ENCODE data around the gene SPRR2E.
"Not testable (repeated sequence)": the region's sequence is repeated elsewhere in the genome, so short reads cannot be mapped to it uniquely, and the experiment has no call there.

The SPRR2E gene

DNA sequence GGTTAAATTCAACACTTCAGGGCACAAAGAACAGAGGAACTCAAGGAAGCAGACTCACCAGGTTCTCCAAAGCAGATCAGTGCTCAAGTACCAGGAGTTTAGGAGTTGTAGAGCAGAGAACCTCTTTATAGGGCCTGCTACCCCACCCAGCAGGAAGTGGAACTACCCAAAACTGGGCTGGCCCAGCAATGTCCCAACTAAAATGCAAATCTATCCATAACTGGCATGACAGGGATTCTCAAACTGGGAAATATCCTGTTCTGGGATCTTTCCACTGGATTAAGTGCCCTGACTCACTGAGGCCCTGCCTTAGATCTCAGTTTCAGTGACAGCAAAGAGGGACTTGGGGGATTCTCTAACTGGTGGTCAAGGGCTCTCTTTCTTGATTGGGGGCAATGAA, at the start of gene SPRR2E:
Gene SPRR2E (minus strand): TSS at position 101 of the 400 bp plus-strand sequence. CDS start 775 bp downstream, outside the sequence.
- DNase-seq, result no peak

- DNase-seq, result no peak
Observed at GRCh38 chr1:153141377-153141776, 47.1 kb upstream of the SPRR2E start.

GRCh38 chr1:153140484-153140883, 46.2 kb upstream of the SPRR2E start:
- DNase-seq, result no peak

DNA sequence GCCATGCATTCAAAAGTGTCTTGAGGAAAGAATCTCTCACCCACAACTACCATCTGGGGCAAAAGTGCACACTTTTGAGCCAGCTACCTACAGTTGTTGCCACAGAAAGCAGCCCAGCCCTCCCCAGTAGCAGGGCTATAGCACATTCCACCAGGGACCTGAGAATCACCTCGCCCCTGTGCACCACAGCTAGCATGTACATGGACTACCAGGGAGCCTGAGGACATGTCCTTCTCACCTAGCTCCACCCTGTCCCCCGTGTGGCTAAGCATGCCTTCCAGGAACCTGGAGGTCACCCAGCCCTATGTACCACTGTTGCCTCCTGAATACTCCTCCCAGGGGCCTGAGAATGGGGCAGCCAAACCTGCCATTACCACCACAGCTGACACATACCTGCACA, 39.4 kb upstream of the SPRR2E start:
- no peak for DNase-seq

GRCh38 chr1:153133267-153133666, 38.9 kb upstream of the SPRR2E start:
- no peak for DNase-seq

- not testable (repeated sequence) for DNase-seq
Observed at GRCh38 chr1:153128688-153129087, 34.4 kb upstream of the SPRR2E start.

DNA sequence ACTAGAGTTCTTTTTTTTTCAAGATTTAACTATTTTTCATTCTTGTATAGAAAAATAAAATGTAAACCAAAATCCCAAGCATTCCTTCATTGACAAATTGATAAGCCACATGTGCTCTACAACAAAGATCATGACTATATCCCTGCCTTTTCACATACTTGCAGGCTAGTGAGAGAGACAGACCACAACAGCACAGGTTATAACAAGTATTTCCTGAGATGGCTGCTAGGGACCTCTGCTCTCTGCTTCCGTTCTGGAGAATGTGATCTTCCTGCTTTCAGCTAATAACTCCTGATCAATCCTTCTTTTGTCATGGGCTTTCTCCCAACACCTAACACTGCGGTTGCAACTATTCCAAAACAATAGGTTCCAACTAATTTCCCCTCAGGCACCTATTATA, 33.0 kb upstream of the SPRR2E start:
- no peak for DNase-seq

- no peak for DNase-seq
Observed at GRCh38 chr1:153125536-153125935, 31.2 kb upstream of the SPRR2E start.

DNA sequence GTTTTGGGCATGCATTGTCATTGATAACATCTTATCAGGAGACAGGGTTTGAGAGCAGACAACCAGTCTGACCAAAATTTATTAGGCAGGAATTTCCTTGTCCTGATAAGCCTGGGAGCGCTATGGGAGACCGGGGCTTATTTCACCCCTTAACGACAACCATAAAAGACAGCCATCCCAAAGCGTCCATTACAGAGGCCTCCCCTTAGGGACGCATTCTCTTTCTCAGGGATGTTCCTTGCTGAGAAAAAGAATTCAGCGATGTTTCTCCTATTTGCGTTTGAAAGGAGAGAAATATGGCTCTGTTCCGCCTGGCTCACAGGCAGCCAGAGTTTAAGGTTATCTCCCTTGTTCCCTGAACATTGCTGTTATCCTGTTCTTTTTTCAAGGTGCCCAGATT, 29.5 kb upstream of the SPRR2E start:
- DNase-seq, result not testable (repeated sequence)

DNA sequence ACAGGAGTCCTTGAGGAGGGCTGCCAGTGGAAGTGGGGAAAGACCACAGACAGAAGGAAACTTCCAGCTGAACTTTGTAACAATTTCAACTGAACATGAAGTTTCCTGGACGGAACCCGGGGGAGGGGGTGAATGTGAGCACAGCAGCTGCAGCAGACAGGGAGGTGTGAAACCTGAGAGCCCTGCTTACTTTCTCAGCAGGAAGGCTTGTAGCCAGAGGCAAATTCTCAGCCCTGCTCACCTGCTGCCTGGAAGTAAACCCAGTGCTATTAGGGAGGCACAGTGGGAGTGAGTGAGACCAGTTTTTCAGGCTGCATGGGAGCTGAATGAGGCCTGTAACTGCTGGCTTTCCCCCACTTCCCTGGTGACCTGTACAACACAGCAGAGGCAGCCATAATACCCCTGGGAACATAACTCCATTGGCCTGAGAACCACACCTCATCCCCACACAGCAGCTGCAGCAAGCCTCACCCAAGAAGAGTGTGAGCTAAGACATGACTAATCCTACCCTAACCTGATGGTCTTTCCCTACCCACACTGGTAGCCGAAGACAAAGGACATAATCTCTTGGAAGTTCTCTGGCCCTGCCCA, 28.6 kb upstream of the SPRR2E start:
- DNase-seq, result peak; percentile 29

DNA sequence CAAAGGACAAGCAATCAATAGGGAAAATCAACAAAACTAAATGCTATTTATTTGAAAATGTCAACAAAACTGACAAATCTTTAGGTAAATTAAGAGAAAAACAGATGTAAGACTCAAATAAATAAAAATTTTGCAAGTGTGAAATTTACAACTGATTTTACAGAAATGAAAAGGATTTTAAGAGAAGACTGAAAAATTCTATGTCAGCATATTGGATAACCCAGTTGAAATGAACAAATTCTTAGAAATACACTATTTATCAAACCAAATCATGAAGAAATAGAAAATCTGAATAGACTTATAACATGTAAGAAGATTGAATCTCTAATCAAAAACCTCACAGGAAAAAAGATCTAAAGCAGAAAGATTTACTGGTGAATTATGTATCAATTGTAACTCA, 26.6 kb upstream of the SPRR2E start:
- no peak for DNase-seq

DNA sequence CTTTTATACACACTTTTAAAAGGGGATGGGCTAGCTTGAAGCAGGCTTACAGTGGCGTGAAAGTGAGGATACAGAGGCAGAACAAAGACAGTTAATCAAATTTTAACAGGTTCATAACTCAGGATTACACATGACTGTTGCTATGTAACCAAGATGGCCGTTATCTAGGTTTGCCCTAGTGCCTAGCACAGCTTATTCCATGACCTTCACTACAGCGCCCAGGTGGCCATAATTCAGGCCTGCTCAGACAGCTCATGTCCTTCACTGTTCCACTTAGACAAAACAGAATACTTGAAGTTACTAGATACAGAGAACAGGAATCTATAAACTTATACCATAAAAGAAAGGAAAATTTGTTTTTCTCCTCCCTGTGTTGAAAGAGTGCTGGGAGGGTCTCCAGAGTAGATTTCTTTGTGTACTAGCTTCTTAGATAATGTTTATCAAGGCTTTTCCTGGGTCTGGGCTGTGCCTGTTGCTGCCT, 25.2 kb upstream of the SPRR2E start:
- DNase-seq, result no peak

- DNase-seq, result not testable (repeated sequence)
Observed at GRCh38 chr1:153115264-153115663, 20.9 kb upstream of the SPRR2E start.

DNA sequence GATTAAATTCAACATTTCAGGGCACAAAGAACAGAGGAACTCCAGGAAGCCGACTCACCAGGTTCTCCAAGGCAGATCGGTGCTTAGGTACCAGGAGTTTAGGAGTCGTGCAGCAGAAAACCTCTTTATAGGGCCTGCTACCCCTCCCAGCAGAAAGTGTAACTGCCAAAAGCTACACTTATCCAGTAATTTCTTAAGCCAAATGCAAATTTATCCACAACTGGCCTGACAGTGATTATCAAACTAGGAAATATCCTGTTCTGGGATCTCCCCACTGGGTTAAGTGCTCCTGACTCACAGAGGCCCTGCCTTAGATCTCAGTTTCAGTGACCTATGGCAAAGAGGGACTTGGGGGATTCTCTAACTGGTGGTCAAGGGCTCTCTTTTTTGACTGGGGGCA, 19.1 kb upstream of the SPRR2E start, which contains the start of gene SPRR2F:
Gene SPRR2F (minus strand): TSS at position 101 of the 400 bp plus-strand sequence. CDS start 783 bp downstream, outside the sequence.
- DNase-seq, result no peak

- not testable (repeated sequence) for DNase-seq
Observed at GRCh38 chr1:153112454-153112853, 18.1 kb upstream of the SPRR2E start.

DNA sequence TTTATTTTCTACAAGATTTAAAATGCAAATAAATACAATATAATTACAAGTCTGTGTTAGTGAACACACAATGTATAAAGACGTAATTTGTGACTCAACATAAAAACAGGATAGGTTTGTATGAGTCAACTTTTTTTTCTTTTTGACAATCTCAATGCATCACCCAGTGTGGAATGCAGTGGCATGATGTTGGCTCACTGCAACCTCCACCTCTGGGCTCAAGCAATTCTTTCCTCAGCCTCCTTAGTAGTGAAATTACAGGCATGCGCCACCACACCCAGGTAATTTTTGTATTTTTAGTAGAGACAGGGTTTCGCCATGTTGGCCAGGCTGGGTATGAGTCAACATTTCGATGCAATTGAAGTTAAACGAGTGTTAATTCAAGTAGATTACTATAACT, 5.9 kb upstream of the SPRR2E start:
- DNase-seq, result no peak

DNA sequence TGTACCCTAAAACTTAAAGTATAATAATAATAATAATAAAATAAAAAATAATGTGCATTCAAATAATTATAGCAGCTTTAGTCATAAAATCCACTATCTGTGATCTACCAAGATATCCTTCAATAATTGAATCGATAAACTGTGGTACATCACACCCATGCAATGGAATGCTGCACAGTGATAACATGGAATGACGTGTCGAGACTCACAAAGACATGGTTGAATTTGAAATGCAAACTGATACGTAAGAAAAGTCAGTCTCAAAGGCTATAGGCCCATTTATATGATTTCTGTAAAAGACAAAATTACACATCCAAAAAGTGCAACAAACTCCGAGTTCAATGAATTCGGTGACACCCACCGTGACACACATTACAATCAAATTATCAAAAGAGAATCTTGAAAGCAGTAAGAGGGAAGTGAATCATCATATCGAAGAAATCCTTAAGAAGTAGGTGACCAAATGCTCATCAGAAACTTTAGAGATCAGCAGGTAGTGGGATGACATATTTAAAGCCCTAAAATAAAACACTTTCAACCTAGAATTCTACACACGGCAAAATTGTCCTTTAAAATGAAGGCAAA, 5.2 kb upstream of the SPRR2E start:
- no peak for DNase-seq

- DNase-seq, result no peak
Observed at GRCh38 chr1:153095764-153096163, 1.4 kb upstream of the SPRR2E start.

DNA sequence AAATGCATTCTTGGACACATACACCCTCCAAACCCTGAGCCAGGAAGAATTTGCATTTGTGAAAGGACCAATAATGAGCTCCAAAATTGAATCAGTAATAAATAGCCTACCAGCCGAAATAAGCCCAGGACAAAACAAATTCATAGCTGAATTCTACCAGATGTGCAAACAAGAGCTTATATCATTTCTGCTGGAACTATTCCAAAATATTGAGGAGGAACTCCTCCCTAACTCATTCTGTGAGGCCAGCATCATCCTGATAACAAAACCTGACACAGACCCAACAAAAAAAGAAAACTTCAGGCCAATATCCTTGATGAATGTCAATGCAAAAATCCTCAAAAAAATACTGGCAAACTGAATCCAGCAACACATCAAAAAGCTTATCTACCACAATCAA, 6.7 kb downstream of the SPRR2E start:
- no peak for DNase-seq

- DNase-seq, result no peak
Observed at GRCh38 chr1:153081736-153082135, 12.6 kb downstream of the SPRR2E start.

- no peak for DNase-seq
Observed at GRCh38 chr1:153072806-153073726, 21.3 kb downstream of the SPRR2E start.

GRCh38 chr1:153071511-153071910, 22.8 kb downstream of the SPRR2E start, which contains the start of gene SPRR2B:
Gene SPRR2B (minus strand): TSS chr1:153071611. CDS start chr1:153070839, 772 bp downstream.
- no peak for DNase-seq

- DNase-seq, result no peak
Observed at GRCh38 chr1:153070243-153070642, 24.1 kb downstream of the SPRR2E start.
